ENCODE measurements around the gene GRID2.

DNA sequence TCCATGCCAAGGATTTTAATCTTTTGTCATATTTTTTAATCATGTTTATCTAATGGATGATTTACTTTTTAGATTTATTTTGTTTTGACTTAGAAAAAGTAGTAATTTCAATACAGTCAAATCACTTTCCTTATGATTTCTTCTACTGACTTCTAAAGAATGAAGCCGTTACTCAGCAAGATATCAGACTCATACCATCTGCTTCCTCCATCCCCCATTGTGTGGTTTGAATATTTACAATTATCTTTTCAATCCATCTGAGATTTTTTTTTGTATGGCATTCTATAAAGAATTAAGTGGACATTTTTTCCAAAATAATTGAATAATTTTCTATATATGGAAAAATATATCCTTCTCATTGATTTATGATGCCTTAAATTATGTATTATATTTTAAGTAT is 959.4 kb downstream of the GRID2 start:
- TF ChIP-seq, protein P1, sequence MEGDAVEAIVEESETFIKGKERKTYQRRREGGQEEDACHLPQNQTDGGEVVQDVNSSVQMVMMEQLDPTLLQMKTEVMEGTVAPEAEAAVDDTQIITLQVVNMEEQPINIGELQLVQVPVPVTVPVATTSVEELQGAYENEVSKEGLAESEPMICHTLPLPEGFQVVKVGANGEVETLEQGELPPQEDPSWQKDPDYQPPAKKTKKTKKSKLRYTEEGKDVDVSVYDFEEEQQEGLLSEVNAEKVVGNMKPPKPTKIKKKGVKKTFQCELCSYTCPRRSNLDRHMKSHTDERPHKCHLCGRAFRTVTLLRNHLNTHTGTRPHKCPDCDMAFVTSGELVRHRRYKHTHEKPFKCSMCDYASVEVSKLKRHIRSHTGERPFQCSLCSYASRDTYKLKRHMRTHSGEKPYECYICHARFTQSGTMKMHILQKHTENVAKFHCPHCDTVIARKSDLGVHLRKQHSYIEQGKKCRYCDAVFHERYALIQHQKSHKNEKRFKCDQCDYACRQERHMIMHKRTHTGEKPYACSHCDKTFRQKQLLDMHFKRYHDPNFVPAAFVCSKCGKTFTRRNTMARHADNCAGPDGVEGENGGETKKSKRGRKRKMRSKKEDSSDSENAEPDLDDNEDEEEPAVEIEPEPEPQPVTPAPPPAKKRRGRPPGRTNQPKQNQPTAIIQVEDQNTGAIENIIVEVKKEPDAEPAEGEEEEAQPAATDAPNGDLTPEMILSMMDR (IDR thresholded peaks at IDR 0.05) = no peak
- no peak for TF ChIP-seq EP300 (IDR thresholded peaks at IDR 0.05)

Data from tibial nerve (tissue), 4 donors.